Activated T-cell treated with anti-CD3 and anti-CD28 coated beads, Interleukin-2, amount 50 U/mL, for 72 hours (primary cell): ENCODE measurements around the gene USP46. TPM values are rescaled to one million over a fixed set of nuclear protein-coding genes. Genes with fewer than 3 reads are reported as not detected.
A peak's percentile ranks its signal among the peaks of the same experiment; 100 is the strongest.

Source experiments
- ATAC-seq, 2 donors: fragments of 150-1000 bp; cut with Tn5 transposase; replicated peaks in 1 of 2; 2 replicates each; pipeline ENCODE4 v1.10.0; 2021; ENCODE audit warnings: moderate library complexity in 2 of 2, mild to moderate bottlenecking in 1 of 2
- DNase-seq, 2 donors: peaks; one replicate each; pipeline ENCODE4 v3.0.0; 2021 to 2022; ENCODE audit warnings: mixed read lengths in 1 of 2
- H3K27ac Mint-ChIP-seq: one replicate; pipeline ENCODE4 v1.8.0; 2022; ENCODE audit warnings: mild to moderate bottlenecking, moderate library complexity, mixed read lengths
- H3K27me3 Mint-ChIP-seq: one replicate; pipeline ENCODE4 v1.8.0; 2022; ENCODE audit warnings: low read depth, mixed read lengths
- H3K36me3 Mint-ChIP-seq, 2 donors: one replicate each; pipeline ENCODE4 v1.8.0; 2022; ENCODE audit warnings: mixed read lengths in 2 of 2, mild to moderate bottlenecking in 1 of 2; ENCODE audit not compliant: insufficient read depth in 2 of 2
- H3K4me1 Mint-ChIP-seq: one replicate; pipeline ENCODE4 v1.8.0; 2022; ENCODE audit warnings: low read depth, mixed read lengths
- H3K4me3 Mint-ChIP-seq, 2 donors: one replicate each; pipeline ENCODE4 v1.8.0; 2022; ENCODE audit warnings: mild to moderate bottlenecking in 2 of 2, mixed read lengths in 2 of 2, moderate library complexity in 2 of 2
- H3K9me3 Mint-ChIP-seq, 2 donors: one replicate each; pipeline ENCODE4 v1.8.0; 2022; ENCODE audit warnings: mixed read lengths in 2 of 2
- total RNA-seq, 2 donors: library from RNA; stranded (reverse); gene quantifications; one replicate each; pipeline ENCODE4 v1.2.3, GENCODE V29; 2022

USP46 gene
- total RNA-seq, 2 donors from 2014 or later, result 4.9 to 8.5 TPM

DNA sequence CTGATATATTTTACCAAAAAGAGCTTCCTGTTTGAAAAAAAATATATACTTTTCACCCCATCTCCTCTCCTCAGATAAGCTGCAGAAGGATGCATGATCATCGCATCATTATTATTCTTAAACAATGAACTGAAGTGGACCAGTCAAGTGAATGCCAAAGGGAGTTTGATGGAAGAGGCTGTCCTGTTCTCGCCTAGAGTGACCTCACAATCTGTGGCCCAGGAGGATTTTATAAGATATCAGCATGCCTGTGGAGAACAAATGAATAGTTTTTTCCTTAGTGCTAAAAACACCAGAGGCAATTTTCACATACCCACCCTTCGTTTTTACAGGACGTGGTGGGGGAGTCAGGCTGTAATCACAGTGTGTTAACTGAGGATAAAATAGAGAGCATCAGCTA, 112.7 kb downstream of the USP46 start:
- H3K4me1 Mint-ChIP-seq, result no peaks in the 10 kb centered on the region
- H3K27me3 Mint-ChIP-seq, result peaks cover 5% of the 10 kb centered on the region
- DNase-seq, result no peak
- H3K4me3 Mint-ChIP-seq, result no peak overlapping the region
- ATAC-seq, result no peak
- H3K27ac Mint-ChIP-seq, result no peak overlapping the region
- H3K36me3 Mint-ChIP-seq, result no peaks in the 10 kb centered on the region
- no peaks in the 10 kb centered on the region for H3K9me3 Mint-ChIP-seq

- no peaks in the 10 kb centered on the region for H3K4me1 Mint-ChIP-seq
- no peak overlapping the region for H3K27ac Mint-ChIP-seq
- no peak overlapping the region for H3K4me3 Mint-ChIP-seq
- peak; percentile 55 to 58 for ATAC-seq
- no peaks in the 10 kb centered on the region for H3K36me3 Mint-ChIP-seq
- peaks cover 5% of the 10 kb centered on the region for H3K27me3 Mint-ChIP-seq
- DNase-seq, result peak; percentile 53 to 64
- no peaks in the 10 kb centered on the region for H3K9me3 Mint-ChIP-seq
These were observed 113.7 kb downstream of the USP46 start for GRCh38 chr4:52545099-52546069.

Other genes with a start within 250 kb of the USP46 start
- under 1 TPM in 1 of 2 donors, not detected in 1; 0.09 TPM for gene ERVMER34-1, start 92.1 kb upstream of the USP46 start, total RNA-seq
- 1 to 10 TPM in 1 of 2 donors, under 1 TPM in 1; 0.48 to 1.4 TPM for gene RASL11B, start 203.0 kb upstream of the USP46 start, total RNA-seq